GM08714 (cell line): ENCODE results near the gene DIAPH2.

Experiments
- H3K4me3 ChIP-seq: fragments of 200-500 bp; sonication (Bioruptor generic); 2 replicates; pipeline ENCODE4 v1.5.1; 2014; ENCODE audit warnings: mild to moderate bottlenecking, low read length, inconsistent platforms
- ZNF274 ChIP-seq: IDR thresholded peaks from 2 replicates; pipeline ENCODE4 v1.6.1; 2012; ENCODE audit warnings: mild to moderate bottlenecking, low read depth, low read length

The DIAPH2 gene

GRCh38 chrX:96989830-96990571 lies 305.4 kb downstream of the DIAPH2 start:
- no peak overlapping the region for H3K4me3 ChIP-seq
- no peak for TF ChIP-seq ZNF274

GRCh38 chrX:96994093-96994492 lies 309.5 kb downstream of the DIAPH2 start:
- no peak overlapping the region for H3K4me3 ChIP-seq
- TF ChIP-seq ZNF274, result no peak

GRCh38 chrX:96997196-96997595 lies 312.6 kb downstream of the DIAPH2 start:
- H3K4me3 ChIP-seq, result no peak overlapping the region
- no peak for TF ChIP-seq ZNF274

GRCh38 chrX:97000682-97001368 lies 316.2 kb downstream of the DIAPH2 start:
- no peak for TF ChIP-seq ZNF274
- H3K4me3 ChIP-seq, result no peak overlapping the region

- H3K4me3 ChIP-seq, result no peak overlapping the region
- no peak for TF ChIP-seq ZNF274
Observed at GRCh38 chrX:97006167-97006566, 321.5 kb downstream of the DIAPH2 start.

- TF ChIP-seq ZNF274, result no peak
- no peak overlapping the region for H3K4me3 ChIP-seq
Observed at GRCh38 chrX:97009391-97009790, 324.7 kb downstream of the DIAPH2 start.

- no peak for TF ChIP-seq ZNF274
Observed at GRCh38 chrX:97011540-97011939, 326.9 kb downstream of the DIAPH2 start.

GRCh38 chrX:97016106-97016505 lies 331.5 kb downstream of the DIAPH2 start:
- no peak overlapping the region for H3K4me3 ChIP-seq
- no peak for TF ChIP-seq ZNF274

More at GRCh38 chrX:97011540-97011939, 326.9 kb downstream of the DIAPH2 start:
- H3K4me3 ChIP-seq, result no peak overlapping the region

GRCh38 chrX:97021680-97022079 lies 337.0 kb downstream of the DIAPH2 start:
- no peak overlapping the region for H3K4me3 ChIP-seq

GRCh38 chrX:97026406-97026805 lies 341.8 kb downstream of the DIAPH2 start:
- TF ChIP-seq ZNF274, result no peak
- no peak overlapping the region for H3K4me3 ChIP-seq

More at GRCh38 chrX:97021680-97022079, 337.0 kb downstream of the DIAPH2 start:
- no peak for TF ChIP-seq ZNF274

- TF ChIP-seq ZNF274, result no peak
- H3K4me3 ChIP-seq, result no peak overlapping the region
Observed at GRCh38 chrX:97027384-97027922, 342.8 kb downstream of the DIAPH2 start.

GRCh38 chrX:97030463-97030862 lies 345.8 kb downstream of the DIAPH2 start:
- no peak for TF ChIP-seq ZNF274
- H3K4me3 ChIP-seq, result no peak overlapping the region

GRCh38 chrX:97030947-97031346 lies 346.3 kb downstream of the DIAPH2 start:
- no peak overlapping the region for H3K4me3 ChIP-seq
- TF ChIP-seq ZNF274, result no peak

- TF ChIP-seq ZNF274, result no peak
- H3K4me3 ChIP-seq, result no peak overlapping the region
Observed at GRCh38 chrX:97039363-97040029, 354.9 kb downstream of the DIAPH2 start.

GRCh38 chrX:97045470-97045869 lies 360.8 kb downstream of the DIAPH2 start:
- no peak for TF ChIP-seq ZNF274
- no peak overlapping the region for H3K4me3 ChIP-seq

GRCh38 chrX:97046867-97047266 lies 362.2 kb downstream of the DIAPH2 start:
- no peak for TF ChIP-seq ZNF274
- H3K4me3 ChIP-seq, result no peak overlapping the region
